Activated CD4-positive, alpha-beta T cell treated with anti-CD3 and anti-CD28 coated beads, Interleukin-2, amount 50 U/mL, for 1 hour (primary cell): ENCODE data around the gene UTP18.
"Not testable (repeated sequence)": the region's sequence is repeated elsewhere in the genome, so short reads cannot be mapped to it uniquely, and the experiment has no call there.

Experiments
- DNase-seq: peaks from one replicate; pipeline ENCODE4 v3.0.0-alpha.2; 2020

The UTP18 gene

DNA sequence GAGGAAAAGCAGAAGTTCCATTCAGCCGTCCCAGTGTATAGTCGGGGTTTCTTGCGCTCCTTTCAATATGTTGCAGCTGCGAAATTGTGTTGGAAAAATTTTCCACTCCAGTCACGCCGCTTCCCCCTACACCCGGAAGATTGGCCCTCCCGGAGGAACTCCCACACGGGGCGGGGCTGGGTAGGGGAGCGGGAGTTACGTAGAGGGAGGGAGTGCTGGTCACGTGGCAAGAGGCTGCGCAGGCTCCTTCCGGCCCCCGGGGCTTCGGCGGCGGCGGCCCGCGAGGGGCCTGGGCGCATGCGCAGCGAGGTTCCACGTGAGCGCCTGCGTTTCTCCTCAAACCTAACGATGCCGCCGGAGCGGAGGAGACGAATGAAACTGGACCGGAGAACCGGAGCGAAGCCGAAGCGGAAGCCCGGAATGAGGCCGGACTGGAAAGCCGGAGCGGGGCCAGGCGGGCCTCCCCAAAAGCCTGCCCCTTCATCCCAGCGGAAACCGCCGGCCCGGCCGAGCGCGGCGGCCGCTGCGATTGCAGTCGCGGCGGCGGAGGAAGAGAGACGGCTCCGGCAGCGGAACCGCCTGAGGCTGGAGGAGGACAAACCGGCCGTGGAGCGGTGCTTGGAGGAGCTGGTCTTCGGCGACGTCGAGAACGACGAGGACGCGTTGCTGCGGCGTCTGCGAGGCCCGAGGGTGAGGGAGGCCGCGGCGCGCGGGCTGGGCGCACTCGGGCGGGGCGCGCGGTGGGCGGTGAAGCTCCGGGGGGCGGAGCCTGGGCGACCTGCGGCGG, at the start of gene UTP18:
TSS of gene UTP18 (plus strand) at position 310 of the 787 bp plus-strand sequence. CDS start at position 349, 39 bp downstream.
- DNase-seq, result peak; percentile 95

DNA sequence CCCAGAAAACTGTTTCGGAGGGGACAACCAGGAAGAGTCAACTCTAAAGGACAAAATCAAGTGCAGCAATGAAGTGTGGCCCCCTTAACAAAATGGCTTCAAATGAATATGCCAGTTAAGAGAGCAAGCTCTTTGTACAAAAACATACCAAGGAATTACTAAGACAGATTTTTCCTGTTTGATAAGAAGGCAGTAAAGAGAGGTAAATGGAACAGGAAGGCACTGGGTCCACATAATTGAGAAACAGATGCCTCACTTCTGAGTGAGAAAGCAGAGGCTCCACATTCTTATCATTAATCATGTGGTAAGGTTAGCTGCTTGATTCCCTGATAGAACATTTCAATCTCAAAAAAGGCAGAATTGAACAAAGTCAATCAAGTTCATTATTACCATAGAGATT, 45.4 kb upstream of the UTP18 start:
- no peak for DNase-seq

DNA sequence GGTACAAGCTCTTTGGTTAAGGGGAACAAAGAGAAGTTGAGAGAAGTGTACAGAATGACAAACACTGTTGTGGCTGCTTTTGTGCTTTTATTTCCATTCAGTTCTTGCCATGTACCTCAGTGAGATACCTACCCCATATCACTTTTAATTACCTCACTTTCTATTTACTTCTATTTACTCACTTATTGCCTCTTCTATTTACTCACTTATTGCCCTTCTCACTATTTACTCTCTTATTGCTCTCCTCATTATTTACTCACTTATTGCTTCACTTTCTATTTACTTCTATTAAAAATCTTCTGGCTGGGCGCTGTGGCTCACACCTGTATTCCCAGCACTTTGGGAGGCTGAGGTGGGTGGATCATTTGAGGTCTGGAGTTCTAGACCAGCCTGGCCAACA, 42.4 kb upstream of the UTP18 start:
- no peak for DNase-seq

DNA sequence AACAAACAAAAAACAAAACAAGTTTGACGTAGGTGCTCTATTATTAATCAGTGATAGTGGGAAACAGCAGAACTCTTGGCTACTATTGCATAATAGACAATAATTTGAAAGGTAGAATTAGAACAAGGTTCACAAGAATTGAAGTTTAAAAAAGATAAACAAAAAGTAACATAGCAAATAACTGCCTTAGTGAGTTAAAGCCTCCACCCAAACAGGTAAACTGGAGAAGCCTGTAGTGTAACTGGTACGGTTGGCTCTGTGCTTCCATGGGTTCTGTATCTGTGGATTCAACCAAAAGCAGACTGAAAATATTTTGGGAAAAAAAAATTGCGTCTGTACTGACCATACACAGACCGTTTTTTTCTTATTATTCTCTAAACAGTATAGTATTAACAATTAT, 39.0 kb upstream of the UTP18 start:
- no peak for DNase-seq

DNA sequence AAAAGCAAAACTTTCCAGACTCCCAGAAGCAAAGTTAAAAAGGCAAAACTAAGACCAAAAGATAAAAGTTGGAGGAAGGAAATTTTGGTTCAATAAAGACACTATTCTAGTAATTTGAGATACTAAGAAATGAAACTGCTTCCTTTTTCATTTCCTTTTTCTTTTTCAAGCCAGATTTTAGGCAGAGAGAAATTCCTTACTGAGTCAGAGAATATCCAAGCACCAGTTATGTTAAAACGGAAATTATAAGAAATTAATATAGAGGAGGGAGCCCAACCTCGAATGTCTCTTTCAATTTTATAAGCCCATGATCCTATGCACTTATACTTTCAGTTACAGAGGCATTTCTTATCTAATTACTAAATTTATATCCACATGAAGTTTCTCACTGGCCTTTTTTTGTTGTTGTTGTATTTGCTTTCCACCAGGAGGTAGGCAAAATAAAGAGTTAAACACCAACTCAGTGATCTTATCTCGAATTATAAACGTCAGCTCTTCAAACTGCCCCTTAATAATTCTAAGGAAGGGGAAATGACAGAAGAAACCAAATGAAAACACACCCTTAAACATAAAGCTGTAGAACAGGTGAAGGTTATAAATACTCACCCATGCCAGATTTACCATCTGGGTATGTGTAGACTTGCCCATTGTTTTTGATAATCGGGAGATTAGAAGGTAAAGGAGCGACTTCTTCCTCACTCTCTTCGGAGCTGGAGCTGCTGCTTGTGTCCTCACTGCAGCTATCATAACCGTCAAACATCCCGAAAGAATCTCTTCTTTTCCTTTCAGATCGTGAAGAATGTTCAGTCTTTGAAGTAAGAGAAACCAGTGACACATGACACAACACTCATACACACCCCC, 35.7 kb upstream of the UTP18 start:
- no peak for DNase-seq

DNA sequence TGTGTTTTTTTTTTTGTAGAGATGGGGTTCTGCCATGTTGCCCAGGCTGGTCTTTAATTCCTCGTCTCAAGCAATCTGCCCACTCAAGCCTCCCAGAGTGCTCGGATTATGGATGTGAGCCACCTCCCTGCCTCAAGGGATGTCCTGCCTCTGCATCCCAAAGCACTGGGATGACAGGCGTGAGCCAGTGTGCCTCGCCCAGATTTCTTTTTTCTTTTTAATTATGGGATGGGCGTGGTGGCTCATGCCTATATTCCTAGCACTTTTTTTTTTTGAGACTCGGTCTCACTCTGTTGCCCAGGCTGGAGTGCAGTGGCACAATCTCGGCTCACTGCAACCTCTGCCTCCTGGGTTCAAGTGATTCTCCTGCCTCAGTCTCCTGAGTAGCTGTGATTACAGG, 34.8 kb upstream of the UTP18 start:
- not testable (repeated sequence) for DNase-seq

DNA sequence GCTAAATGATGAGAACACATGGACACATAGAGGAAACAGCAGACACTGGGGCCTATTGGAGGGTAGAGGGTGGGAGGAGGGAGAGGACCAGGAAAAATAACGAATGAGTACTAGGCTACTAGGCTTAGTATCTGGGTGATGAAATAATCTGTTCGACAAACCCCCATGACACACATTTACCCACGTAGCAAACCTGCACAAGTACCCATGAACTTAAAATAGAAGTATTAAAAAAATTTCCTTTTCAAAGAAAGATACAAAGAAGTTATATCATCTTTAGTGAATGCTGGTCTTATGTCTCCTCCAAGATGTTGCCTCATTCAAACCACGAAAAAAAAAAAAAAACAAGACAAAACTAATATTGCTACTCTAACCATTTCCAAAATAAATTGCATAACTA, 32.2 kb upstream of the UTP18 start:
- DNase-seq, result no peak

DNA sequence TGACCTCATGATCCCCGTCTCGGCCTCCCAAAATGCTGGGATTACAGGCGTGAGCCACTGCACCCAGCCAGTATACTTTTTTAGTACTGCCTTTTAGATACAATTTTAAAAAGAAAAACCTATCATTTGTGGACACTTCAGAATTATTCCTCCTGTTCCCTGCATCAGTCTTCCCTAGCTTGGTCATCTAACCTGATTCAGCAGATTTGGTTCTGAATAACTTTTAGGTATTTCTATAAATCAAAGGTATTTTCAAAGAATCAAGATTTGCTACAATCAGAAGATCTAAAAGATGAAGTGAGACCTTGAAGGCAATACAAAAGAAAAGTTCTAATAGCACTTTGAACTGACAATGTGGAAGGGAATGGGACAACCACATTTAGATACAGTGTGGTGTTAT, 30.5 kb upstream of the UTP18 start:
- no peak for DNase-seq

DNA sequence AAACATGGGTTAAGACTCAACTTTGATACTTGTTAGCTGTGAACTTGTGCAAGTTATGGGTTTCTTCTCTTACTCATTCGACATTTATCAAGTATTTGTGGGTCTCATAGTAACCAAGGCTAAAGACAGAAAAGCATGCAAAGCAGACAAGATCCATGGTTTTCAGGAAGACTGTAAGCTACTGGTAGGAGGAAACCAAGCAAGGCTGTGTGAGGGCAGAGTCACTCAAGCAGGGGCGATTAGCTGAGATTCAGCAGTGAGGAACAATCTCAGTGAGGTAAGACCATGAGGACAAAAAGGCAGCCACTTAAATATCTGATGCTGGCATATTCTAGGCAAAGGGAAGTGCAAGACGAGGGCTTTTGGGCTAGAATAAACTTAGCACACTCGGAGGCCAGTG, 30.0 kb upstream of the UTP18 start:
- no peak for DNase-seq

DNA sequence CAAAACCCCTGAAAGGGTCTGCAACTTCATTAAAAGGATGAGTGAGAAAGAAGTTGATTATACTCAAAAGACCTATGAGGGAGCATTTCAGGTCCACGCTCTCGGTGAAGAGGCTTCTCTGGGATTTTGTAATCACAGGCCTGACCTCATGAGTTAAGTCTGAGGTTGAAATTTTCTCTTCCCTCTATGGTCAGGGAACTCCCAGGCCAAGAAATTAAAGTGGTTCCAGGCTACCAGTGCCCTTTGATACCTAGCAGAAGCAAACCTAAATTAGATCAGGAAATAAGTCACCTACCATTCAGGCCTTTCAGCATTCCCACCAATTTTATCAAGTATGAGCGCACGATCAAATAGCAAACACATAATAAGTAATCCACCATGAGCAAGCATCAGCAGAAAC, 28.3 kb upstream of the UTP18 start:
- no peak for DNase-seq

DNA sequence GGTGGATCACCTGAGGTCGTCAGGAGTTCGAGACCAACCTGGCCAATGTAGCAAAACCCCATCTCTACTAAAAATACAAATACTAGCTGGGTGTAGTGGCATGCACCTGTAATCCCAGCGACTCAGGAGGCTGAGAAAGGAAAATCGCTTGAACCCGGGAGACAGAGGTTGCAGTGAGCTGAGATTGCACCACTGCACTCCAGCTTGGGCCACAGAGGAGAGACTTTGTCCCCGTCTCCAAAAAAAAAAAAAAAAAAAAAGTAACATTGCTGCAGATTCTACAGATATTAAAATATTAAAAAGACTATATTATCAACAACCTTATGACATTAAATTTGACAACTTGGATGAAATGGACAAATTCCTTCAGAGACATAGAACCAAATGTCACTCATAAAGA, 26.2 kb upstream of the UTP18 start:
- no peak for DNase-seq

DNA sequence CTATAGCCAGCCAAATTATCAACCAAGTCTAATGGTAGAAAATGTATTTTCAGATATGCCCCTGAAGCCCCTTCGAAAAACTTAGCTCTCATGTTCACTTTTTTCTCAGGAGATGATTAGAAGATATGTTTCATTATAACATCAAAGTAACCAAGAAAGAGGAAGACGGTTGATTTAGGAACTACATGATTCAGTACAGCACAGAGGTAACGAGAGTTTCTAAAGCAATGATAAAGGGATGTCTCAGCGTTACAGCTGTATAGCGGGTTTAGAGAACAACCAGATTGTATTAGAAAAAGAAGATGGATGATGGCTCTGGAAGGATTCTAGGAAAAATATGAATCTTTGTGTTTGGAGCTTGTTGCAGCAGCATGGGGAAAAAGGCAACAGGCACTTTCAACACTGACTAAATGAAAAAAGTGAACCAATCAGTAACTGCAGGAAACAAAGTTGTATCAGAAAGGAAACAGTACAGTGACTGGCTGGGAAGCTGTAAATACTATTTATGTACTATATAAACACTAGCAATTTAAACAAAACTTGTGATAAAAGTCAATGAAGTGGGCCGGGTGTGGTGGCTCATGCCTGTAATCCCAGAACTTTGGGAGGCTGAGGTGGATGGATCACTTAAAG, 22.0 kb upstream of the UTP18 start:
- DNase-seq, result no peak

DNA sequence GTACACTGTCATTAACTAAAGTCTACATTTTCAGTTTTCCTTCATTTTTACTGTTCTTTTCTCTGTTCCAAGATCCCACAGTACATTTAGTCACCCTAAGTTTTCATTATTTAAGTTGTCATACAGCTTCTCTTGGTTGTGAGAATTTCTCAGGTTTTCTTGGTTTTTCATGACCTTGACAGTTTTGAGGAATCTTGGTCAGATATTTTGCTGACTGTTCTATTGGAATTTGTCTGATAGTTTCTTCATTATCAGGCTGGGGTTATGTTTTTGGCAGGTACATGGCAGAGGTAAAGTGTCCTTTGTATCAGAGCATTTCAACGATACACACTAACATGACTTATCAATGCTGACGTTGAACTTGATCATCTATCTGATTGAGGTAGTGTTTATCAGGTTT, 20.1 kb upstream of the UTP18 start:
- DNase-seq, result no peak

DNA sequence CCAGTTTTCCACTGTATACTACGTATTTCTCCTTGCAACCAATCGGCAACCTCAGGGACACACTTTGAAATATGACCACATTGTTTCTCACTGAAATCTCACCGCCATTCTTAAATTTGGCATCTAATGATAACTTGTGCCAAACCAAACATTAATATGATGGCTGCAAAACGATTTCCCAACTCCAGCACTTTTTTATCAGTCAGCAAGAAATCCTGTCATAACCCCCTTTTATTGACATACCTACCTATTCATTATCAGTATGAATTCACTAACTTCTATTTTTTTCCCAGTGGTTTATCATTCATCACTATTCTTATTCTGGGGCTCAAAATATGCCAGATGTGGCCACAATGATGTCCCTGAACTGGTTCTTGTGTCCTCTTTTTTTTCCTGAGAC, 16.3 kb upstream of the UTP18 start:
- no peak for DNase-seq

DNA sequence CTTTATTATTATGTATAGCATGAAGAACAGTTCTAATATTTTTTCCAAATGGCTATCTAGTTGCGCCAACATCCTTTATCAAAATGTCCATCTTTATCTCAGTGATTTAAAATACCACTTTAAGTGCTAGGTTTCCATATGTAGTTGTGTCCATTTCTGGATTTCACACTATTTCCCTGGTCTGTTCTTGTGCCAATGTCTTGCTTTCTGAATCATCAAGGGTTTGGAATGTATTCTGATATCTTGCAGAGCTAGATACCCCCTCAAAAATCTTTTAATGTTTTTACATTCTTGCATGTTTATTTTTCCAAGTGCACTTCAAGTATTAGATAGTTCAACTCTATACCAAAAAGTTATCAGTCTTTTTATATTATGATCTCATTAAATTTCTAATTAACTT, 14.8 kb upstream of the UTP18 start:
- no peak for DNase-seq

DNA sequence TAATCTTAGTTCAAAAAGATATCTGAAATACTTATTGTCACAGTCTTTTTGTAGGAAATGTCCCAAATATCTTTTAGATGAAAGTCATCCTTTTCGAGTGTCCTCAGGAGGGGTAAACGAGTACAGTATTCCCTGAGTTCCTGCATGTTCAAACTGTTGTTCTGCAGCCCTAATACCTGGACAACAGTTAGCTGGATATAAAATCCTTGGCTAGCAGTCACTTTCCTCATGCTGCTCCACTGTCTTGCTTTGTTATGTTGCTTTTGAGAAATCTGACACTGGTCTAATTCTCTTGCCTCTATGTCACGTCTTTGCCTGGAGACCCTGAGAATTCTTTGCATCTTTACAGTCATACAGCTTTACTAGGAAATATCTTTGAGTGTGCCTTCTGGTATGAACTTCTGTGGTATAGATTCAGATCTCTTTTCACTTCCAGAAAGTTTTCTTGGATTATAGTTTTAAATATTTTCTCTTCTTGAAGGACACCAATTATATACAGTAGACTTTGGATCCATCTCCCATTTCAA, 10.0 kb upstream of the UTP18 start:
- no peak for DNase-seq

DNA sequence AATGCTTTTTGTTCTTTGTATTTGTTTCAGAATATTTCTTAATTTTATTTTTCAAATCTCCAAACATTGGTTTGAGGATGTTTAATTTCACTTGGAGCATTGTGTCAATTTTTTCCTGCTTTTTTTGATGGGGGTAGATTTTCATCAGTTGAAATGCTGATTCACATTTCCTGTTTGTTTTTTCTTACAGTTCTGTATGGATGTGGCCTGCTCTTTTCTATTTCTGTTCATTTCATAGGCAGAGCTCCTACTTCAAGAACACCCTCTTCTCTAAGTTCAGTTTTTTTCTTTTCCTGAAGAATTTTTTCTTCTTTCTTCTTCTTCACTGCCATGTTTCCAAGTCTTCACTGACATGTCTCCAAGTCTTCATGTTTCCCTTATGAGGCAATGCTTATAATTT, 9.3 kb upstream of the UTP18 start:
- no peak for DNase-seq

DNA sequence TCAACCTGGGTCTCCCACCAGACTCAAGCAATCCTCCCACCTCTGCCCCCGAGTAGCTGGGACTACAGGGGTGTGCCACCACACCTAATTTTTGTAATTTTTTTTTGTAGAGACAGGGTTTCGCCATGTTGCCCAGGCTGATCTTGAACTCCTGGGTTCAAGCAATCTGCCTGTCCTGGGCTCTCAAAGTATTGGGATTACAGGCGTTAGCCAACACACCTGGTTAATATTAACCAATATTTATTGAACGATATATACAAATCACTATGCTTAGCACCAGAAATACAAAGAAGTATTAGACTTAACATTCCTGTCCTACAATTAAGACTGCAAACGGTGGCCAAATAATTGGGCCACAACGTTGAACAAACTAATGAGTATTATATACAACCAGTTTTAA, 4.7 kb upstream of the UTP18 start:
- DNase-seq, result no peak

DNA sequence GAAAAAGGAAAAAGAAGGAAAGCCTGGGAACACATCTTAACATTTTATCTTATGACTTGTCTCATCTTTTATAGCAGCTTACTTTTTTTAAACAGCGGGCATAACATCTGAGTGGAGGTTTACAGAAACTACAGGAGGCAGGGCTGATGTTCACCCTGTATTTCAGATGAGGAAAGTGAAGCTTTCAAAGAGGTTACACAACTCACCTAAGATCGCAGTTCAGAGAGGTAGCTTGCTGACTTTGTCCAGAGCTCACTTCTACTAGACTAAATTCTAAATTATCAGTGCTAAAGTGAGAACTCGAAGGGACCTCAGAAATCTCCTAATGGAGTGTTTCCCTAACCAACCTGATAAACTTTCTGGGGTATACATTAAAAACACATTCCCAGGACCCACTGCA, 4.2 kb upstream of the UTP18 start:
- DNase-seq, result no peak

DNA sequence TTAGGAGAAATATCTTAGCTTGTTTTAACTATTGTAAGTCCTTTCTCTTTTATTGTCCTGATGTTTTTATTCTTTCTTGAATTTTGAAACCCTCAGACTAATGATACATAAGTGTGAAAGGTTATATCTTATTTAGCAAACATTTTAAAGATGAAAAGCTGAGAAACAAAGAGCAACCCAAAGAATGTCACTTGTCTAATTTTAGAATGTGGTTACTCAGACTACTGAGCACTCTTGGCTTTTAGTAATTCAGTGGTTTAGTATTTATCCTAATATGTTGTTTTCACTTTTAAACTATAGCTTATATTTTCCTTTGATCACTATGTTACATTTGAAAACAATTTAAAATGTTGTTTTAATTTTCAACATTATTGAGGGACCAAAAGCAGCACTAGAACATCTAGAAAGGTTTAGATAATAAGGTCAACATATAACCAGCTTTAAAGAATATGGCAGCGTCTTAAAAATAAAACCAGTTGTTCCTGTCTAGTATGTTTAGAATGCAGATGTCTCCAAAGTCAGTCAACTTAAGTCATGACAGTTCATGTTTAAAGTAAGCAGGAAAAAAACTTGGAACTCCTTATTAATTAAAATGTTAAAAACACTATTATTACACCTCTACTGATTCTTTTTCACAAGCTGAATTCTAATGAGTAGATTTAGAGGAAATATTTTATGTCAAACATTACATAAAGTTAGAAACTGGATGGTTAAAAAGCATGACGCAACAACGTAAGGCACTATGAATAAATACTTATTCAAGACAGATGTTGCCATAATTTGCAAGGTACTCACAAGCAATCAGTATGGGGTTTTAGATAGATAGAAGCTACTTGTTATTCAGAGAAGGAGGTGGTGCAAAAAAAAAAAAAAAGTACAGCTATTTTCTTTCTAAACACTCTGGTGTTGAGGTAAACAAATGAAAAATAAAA, 2.9 kb upstream of the UTP18 start:
- no peak for DNase-seq

DNA sequence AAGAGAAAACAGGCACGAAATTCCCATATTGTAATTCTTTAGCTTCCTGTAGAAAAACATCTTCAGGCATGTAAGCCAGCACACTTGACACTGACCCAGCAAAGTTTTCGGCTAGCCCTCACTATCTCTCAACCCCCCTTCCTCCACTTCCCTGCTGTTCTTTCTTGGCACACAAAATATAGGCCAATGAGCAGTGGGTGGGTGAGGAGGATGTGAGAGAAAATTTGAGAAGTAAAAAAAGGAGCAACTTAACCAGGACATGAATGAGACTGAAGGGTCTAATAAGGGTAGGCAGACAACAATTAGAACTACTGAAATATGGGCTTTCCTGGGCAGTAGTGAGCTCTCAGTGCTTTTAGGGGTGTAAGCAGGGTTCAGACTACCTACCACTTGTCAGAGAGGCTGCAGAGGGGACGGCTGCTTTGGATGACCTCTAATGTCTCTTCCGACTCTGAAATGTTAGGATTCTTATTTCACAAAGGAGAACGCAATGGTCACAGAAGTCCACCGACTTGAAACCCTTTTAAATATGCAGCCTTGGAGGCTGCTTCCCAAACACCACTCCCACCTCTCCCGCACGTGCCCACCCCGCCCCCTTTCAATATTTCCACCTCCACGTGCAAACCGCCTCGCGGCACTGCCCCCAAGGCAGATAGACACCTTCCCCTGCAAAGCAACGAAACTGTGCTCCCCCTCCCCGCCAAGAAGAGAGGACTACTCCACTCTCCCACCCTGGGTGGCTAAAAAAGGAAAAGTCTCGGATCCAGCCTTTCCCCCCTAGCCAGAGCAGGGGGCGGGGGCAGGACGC, 1.4 kb upstream of the UTP18 start:
- DNase-seq, result no peak
